PFSK-1 (cell line): ENCODE results near the gene MVK.

Experiments used
- FOXP2 ChIP-seq: optimal IDR thresholded peaks from 2 replicates; pipeline ENCODE3; 2011; ENCODE audit warnings: borderline replicate concordance, control low read depth, inconsistent platforms; ENCODE audit not compliant: insufficient read depth; ENCODE audit errors: extremely low read length, extremely low read depth
- POLR2AphosphoS5 ChIP-seq: IDR thresholded peaks from 2 replicates; pipeline ENCODE4 v1.6.1; 2012; ENCODE audit warnings: low read depth, mild to moderate bottlenecking, control low read depth, low read length, moderate library complexity
- REST ChIP-seq, 2 experiments: IDR thresholded peaks; 2 replicates each; pipeline versions ENCODE4 v1.6.1 to v1.8.0; 2011 to 2012; ENCODE audit warnings: low read depth in 2 of 2, low read length in 2 of 2, control low read depth in 1 of 2, inconsistent platforms in 1 of 2, mild to moderate bottlenecking in 1 of 2, moderate library complexity in 1 of 2; ENCODE audit not compliant: insufficient read depth in 1 of 2
- SIN3A ChIP-seq: IDR thresholded peaks from 2 replicates; pipeline ENCODE4 v1.6.1; 2012; ENCODE audit warnings: mild to moderate bottlenecking, low read length, moderate library complexity, borderline replicate concordance; ENCODE audit not compliant: insufficient read depth
- TAF1 ChIP-seq: IDR thresholded peaks from 2 replicates; pipeline ENCODE4 v1.6.1; 2012; ENCODE audit warnings: low read length, control low read depth, borderline replicate concordance; ENCODE audit not compliant: insufficient read depth

Gene MVK

GRCh38 chr12:109562871-109563270 lies 10.7 kb upstream of the MVK start:
- TF ChIP-seq FOXP2 (no peak), POLR2AphosphoS5 (no peak), TAF1 (no peak), SIN3A (no peak), REST (IDR thresholded peaks at IDR 0.05; ENCODE audit: insufficient read depth in 1 of 2, low read depth in 2 of 2, low read length in 2 of 2) (no peak)

- TF ChIP-seq POLR2AphosphoS5 (no peak), SIN3A (no peak), REST (IDR thresholded peaks at IDR 0.05; ENCODE audit: insufficient read depth in 1 of 2, low read depth in 2 of 2, low read length in 2 of 2) (no peak), FOXP2 (no peak), TAF1 (no peak)
These were observed 10.0 kb upstream of the MVK start for GRCh38 chr12:109563291-109564284.

GRCh38 chr12:109566424-109566823 lies 7.2 kb upstream of the MVK start:
- no peak for TF ChIP-seq TAF1

- TF ChIP-seq SIN3A (no peak), FOXP2 (no peak), POLR2AphosphoS5 (no peak), REST (IDR thresholded peaks at IDR 0.05; ENCODE audit: insufficient read depth in 1 of 2, low read depth in 2 of 2, low read length in 2 of 2) (no peak)
These were observed 6.3 kb upstream of the MVK start for GRCh38 chr12:109567296-109567695.

- TF ChIP-seq REST (IDR thresholded peaks at IDR 0.05; ENCODE audit: insufficient read depth in 1 of 2, low read depth in 2 of 2, low read length in 2 of 2) (no peak), SIN3A (no peak), FOXP2 (no peak), POLR2AphosphoS5 (no peak), TAF1 (no peak)
These were observed 5.6 kb upstream of the MVK start for GRCh38 chr12:109567967-109568366.
